HFFc6 (cell line): Measurements from ENCODE around the gene IQGAP2. TPM values are rescaled to one million over a fixed set of nuclear protein-coding genes. Genes with fewer than 3 reads are reported as not detected.

Experiments used
- DNase-seq: peaks from one replicate; pipeline ENCODE4 v3.0.0-alpha.2; 2018
- H3K27ac Mint-ChIP-seq: 2 replicates; pipeline ENCODE4 v1.8.0; 2020; ENCODE audit warnings: mild to moderate bottlenecking, mixed read lengths
- H3K27me3 Mint-ChIP-seq: 2 replicates; pipeline ENCODE4 v1.8.0; 2021; ENCODE audit warnings: mild to moderate bottlenecking, moderate library complexity, mixed read lengths; ENCODE audit not compliant: insufficient read depth
- H3K36me3 Mint-ChIP-seq: 2 replicates; pipeline ENCODE4 v1.8.0; 2021; ENCODE audit warnings: low read depth, mixed read lengths
- H3K4me1 Mint-ChIP-seq: 2 replicates; pipeline ENCODE4 v1.8.0; 2020; ENCODE audit warnings: low read depth, mixed read lengths
- H3K4me3 Mint-ChIP-seq: 2 replicates; pipeline ENCODE4 v1.8.0; 2020; ENCODE audit warnings: mild to moderate bottlenecking, moderate library complexity, mixed read lengths
- H3K9me3 Mint-ChIP-seq: 2 replicates; pipeline ENCODE4 v1.8.0; 2020; ENCODE audit warnings: mild to moderate bottlenecking, mixed read lengths
- CTCF ChIP-seq: fragments of 200-600 bp; sonication (generic); IDR thresholded peaks from 2 replicates; pipeline ENCODE4 v1.5.0; 2021; ENCODE audit warnings: antibody characterized with exemption, mild to moderate bottlenecking
- total RNA-seq, 6 experiments: library from RNA; stranded (reverse); fragmentation: NEBNext Ultra II Directional; extraction: Animal tissue kit (Norgen Biotek cat#: 25700); gene quantifications; 2 replicates in 1 of 6; 3 replicates in 5 of 6; pipeline ENCODE4 v1.2.3, GENCODE V29; 2021

The IQGAP2 gene
- total RNA-seq, 6 experiments from 2014 or later, result 0.09 to 0.47 (median 0.21) TPM; not detected in 1

GRCh38 chr5:76583163-76584047 is 180.3 kb downstream of the IQGAP2 start:
- no peak overlapping the region for H3K4me3 Mint-ChIP-seq
- no peaks in the 10 kb centered on the region for H3K36me3 Mint-ChIP-seq
- H3K27me3 Mint-ChIP-seq, result peaks cover 24% of the 10 kb centered on the region
- no peak for DNase-seq
- peak; percentile 80 for TF ChIP-seq CTCF
- H3K4me1 Mint-ChIP-seq, result no peaks in the 10 kb centered on the region
- no peaks in the 10 kb centered on the region for H3K9me3 Mint-ChIP-seq
- H3K27ac Mint-ChIP-seq, result no peak overlapping the region

DNA sequence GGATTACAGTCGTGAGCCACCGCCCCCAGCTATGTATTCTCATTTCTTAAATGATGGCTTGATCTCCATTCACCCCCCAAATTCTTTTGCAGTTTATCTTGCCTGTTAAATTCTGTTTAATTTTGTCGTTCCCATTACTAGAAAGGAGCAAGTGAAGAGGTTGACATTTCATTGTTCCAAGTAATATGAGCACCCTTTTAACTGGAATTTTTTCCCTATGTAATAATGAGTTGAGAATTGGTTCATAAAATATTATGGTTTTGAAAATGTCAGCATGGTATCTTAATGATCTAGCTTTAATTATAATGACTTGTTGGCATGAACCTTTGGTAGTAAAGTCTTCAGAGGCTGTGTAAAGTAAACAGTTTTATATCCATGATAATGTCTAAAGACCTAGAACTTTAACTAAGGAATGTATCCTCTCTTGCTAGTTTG is 182.7 kb downstream of the IQGAP2 start:
- Mint-ChIP-seq H3K27me3 (peaks cover 20% of the 10 kb centered on the region), H3K9me3 (no peaks in the 10 kb centered on the region), H3K4me3 (no peak overlapping the region), H3K4me1 (no peaks in the 10 kb centered on the region), H3K36me3 (no peaks in the 10 kb centered on the region), H3K27ac (no peak overlapping the region)
- DNase-seq, result no peak
- no peak for TF ChIP-seq CTCF

DNA sequence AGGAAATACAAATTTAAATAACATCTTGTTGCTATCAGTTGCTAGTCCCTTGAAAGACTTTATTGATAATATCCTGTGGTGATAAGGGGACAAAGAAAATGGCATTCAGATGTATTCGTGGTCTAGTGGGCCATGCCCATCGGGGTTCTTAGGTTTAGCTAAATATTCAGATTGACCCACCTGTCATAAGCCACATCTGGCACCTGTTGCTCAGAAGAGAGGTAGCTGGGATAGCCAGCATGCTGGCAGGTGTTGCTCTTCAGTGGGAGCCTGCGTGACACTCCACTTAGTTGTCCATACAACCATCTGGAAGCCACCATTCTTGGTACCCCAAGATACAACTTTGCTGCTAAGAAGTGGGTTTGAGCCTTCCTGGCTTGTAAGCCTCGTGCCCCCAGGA is 183.4 kb downstream of the IQGAP2 start:
- no peak overlapping the region for H3K4me3 Mint-ChIP-seq
- no peaks in the 10 kb centered on the region for H3K9me3 Mint-ChIP-seq
- H3K4me1 Mint-ChIP-seq, result no peaks in the 10 kb centered on the region
- peaks cover 20% of the 10 kb centered on the region for H3K27me3 Mint-ChIP-seq
- no peak for DNase-seq
- TF ChIP-seq CTCF, result no peak
- no peak overlapping the region for H3K27ac Mint-ChIP-seq
- no peaks in the 10 kb centered on the region for H3K36me3 Mint-ChIP-seq

DNA sequence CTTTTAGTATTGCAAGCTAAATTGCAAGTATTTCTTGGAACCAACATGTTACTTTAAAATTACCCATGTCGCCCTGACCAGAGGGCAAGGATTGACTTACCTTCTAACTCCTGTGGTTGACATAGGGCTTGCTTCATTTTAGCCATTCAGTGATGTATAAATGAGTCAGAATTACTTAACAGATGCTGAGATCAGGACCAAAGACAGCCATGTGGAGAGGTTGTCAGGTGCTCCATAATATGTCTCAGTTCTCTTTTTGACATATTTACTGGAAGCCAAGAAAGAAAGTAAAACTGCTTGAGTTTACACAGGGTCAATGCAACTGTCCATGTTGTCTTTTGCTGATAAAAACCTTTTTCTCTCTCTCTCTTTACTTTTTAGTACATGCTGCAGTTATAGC is 186.9 kb downstream of the IQGAP2 start:
- Mint-ChIP-seq H3K27ac (no peak overlapping the region), H3K4me3 (no peak overlapping the region), H3K27me3 (peaks cover 30% of the 10 kb centered on the region), H3K9me3 (no peaks in the 10 kb centered on the region; the same call in 1 of the 2 replicates), H3K4me1 (no peaks in the 10 kb centered on the region), H3K36me3 (no peaks in the 10 kb centered on the region)
- DNase-seq, result no peak
- no peak for TF ChIP-seq CTCF

DNA sequence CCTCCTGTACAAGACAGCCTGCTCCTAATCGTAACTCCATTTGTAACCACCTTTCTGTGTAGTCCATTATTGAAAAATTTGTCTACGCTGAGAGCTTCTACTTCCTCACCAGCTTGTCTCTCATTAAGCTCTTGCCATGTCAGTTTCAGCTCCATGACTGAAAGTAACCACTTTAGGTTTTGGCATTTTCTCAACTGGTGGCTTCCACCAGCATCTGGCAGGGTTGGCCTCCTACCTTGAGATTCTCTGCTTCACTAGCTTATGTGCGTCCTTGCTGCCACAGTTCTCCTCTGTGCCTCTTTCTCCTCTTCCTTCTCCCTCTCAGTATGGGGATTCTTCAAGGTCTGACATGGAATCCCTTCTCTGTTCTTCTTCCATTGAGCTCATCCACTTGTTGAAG is 188.3 kb downstream of the IQGAP2 start:
- no peak for DNase-seq
- Mint-ChIP-seq H3K27ac (no peak overlapping the region), H3K9me3 (no peaks in the 10 kb centered on the region; the same call in 1 of the 2 replicates), H3K36me3 (no peaks in the 10 kb centered on the region), H3K4me1 (no peaks in the 10 kb centered on the region), H3K27me3 (peaks cover 30% of the 10 kb centered on the region), H3K4me3 (no peak overlapping the region)
- no peak for TF ChIP-seq CTCF
